HG03575 (cell line): Measurements from ENCODE around the gene TRIM4.
"Not testable (repeated sequence)": the region's sequence is repeated elsewhere in the genome, so short reads cannot be mapped to it uniquely, and the experiment has no call there.

Source experiments
- ATAC-seq: cut with Tn5 transposase; IDR thresholded peaks from one replicate; pipeline ENCODE4 v1.9.1; 2021; ENCODE audit not compliant: unreplicated experiment, insufficient number of reproducible peaks, low FRiP score; ENCODE audit errors: extremely low read depth

The TRIM4 gene

DNA sequence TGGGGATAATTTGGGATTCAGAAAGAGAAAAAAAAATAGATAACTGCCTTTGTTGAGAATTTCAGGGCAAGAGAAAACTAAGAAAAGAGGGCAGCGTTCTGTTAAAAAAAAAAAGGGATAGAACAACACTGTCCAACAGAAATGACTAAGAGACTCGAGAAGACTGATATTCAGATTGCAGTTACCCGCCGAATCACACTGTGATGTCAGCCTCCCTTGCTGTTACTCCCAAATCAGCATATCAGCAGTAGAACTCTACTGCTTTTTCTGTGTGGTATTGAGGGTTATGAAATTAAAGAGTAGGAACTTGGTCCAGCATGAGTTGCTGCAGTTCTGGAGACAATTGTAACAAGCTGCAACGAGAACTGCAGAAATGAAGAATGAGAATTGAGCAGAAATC is 8.2 kb upstream of the TRIM4 start:
- ATAC-seq, result no peak

DNA sequence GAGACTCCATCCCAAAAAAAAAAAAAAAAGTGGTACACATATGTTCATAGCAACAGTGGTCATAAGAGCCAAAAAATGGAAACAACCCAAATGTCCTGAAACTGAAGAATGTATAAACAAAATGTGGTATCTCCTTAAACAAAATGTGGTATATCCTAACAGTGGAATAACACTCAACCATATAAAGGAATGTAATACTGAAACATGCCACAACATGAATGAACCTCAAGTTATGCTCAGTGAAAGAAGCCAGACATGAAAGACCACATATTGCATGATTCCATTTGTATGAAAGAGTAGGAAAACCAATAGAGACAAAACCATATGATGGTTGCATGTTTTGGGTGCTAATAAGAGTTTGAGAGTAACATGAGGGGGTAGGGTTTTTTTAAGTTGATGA is 7.0 kb upstream of the TRIM4 start:
- no peak for ATAC-seq

DNA sequence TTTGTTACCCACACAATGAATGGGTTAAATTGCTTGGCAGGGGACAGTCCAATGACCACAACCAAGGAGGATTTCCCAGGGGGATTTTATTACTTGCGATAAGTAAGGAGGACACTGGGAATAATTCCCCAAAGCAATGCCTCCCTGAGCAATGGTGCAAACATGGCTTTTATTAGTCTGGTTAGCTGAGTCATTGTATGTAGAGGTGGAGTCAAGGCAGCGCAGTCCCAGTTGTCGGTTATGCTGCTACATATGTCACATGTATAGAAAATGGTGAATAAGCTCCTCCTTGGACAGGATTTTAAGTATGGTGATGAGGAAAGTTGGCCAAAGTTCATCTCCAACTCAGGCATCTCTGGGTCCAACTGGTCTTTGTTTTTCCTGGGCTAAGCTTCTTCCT is 3.9 kb upstream of the TRIM4 start:
- ATAC-seq, result no peak

DNA sequence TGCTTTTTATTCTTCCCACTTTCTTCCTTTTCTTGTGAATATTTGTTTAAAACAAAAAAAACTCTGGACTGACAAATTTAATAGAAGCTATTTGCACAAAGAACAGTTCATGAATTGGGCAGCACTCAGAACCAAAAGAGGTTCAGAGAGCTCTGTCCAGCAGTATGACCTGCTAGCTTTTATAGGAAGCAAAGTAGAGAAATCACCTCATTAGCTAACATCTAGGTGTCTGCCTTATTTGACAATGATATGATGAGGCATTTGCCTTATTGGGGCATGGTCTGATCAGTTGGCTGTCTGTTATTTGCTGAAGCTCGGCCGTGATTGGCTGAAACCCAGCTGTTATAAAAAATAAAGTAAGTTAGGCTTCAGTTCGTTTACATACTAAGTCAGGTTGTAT is 819 bp upstream of the TRIM4 start:
- ATAC-seq, result no peak

DNA sequence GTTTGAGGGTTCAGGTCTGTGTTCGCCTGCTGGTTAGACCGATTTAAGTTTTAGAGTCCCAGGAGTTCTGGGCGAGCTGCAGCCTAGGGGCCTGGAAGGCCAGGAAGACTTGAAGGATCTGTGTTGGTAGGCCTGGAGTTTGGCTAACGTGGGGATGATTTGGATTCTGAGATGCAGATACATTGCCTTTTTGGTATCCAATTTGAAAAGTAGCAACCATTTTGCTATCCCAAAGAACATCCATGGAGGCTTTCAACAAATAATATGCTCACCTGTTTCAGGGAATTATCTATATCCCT is 433 bp upstream of the TRIM4 start:
- no peak for ATAC-seq

DNA sequence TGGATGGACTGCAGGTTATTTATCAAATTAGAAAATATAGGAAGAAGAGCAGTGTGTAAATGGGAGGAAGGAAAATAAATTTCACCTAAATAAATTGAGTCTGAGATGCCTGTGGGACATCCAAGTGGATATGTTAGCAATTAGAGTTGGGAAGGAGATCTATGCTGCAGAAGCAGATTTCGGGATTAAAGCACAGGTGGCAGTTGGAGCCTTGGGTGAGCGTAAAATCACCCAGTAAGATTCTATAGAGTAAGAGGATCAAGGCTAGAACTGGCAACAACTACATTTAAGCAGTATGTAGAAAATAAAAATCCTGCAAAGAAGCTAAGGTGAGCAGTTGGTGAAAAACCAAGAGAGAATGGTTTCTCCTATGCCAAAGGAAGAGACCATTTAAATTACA is 8.4 kb downstream of the TRIM4 start:
- ATAC-seq, result no peak

DNA sequence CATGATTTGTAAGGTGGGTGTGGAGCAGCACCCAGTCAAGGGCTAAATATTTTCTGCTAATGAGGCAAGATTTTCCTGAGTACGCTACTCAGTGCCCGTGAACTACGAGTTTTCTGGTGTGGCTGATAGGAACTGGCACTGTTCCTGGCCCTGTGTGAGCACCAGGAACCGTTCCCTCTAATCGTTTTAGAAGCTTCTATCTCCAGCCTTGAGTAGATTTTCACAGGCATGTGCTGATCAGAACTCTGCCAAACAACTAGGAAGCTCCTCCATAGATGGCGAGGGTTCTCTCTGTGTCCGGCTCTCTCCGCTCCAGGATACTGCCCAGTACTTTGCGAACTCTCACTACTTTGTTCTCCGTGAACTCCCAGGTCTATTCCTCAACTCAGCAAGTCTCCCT is 17.7 kb downstream of the TRIM4 start:
- ATAC-seq, result no peak

DNA sequence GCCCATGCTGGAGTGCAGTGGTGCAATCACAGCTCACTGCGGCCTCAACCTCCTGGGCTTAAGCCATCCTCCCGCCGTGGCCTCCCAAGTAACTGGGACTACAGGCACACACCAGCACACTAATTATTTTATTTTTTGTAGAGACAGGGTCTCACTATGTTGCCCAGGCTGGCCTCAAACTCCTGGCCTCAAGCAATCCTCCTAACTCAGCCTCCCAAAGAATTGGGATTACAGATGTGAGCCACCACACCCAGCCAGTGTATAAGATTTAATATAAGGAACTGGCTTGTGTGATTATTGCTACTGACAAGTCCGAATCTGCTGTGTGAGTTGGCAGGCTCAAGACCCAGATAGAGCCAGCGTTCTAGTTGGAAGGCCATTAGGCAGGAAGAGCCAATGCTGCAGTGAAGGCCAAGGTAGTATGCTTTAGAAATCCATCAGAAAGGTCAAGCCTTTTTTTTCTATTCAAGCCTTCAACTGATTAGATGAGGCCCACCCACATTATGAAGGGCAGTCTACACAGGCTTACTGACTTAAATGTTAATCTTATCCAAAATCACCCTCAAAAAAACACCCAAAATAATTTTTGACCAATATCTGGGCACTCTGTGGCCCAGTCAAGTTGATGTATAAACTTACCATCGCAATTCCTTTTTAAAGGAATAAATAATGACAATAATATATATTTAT is 19.4 kb downstream of the TRIM4 start:
- no peak for ATAC-seq

DNA sequence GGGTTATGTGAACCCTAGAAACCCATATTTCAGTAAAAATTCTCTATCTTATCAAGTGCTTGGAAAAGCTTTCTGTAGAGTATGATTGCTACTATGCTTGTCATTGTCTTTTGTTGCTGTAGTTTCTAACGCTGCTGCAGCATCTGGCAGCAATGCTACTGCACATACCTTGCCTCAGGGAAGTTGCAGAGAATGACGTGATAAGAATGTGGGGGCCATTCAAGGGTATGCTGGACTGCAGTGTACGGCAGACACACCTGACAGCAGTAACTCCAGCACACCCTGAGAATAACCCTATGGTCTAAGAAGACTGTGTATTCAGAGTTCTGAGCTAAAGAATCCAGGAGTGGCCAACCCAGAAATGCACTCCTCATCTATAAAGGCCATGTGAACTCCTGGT is 20.5 kb downstream of the TRIM4 start:
- no peak for ATAC-seq

DNA sequence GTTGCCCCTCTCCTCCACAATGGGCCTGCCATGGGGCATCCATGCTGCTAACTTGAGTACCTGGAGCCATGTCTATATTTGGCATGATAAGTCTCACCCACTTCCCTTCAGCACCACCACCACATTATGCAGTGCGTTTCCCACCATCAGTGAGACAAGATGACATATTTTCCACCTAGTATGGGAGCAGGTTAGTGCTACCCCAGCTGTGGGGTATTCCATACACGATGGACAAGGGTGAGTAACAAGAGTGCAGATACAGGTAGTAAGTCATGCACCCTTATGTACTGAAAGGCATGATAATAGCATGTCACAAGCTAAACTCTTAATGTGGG is 21.3 kb downstream of the TRIM4 start:
- no peak for ATAC-seq

DNA sequence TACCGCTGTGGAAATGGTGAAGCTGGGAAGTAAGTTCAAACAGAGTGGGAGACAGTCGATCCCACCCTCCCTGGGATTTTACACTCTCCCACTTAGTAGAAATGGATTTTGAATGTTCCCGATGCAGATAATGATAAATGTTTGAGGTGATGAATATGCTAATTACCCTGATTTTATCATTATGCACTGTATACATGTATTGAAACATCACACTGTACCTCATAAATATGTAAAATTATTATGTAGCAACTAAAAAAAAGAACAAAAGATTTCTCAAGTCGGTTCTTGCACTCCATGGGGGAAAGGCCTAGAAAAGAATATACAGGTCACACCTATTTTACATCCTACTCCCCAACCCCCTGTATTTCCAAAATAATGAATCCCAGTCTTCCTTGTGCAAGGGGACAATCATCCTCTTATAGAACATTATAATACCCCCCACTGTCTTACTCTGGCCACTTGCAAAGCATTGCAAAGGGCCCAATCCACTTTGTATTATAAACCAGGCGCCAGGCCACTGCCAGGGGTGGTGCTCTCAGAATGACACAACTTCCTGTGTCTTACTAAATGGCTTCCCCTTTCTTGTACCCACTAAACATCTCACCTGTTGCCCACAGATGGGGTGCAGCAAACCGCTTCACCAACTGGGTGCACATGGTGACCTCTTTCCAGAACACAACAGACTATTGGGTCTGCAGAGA is 21.9 kb downstream of the TRIM4 start:
- ATAC-seq, result no peak

DNA sequence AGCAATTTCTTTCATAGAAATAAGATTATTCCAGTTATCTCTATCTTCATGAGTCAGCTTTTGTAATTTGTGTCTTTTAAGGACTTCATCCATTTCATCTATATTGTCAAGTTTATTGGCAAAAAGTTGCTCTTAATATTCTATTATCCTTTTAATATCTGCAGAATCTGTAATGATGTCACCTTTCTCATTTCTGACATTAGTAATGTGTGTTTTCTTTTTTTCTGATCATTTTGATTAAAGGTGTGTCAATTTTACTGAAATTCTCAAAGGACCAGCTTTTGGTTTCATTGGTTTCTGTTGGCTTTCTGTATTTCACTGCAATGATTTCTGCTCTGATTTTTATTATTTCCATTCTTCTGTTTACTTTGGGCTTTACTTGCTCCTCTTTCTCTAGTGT is 24.6 kb downstream of the TRIM4 start:
- no peak for ATAC-seq

DNA sequence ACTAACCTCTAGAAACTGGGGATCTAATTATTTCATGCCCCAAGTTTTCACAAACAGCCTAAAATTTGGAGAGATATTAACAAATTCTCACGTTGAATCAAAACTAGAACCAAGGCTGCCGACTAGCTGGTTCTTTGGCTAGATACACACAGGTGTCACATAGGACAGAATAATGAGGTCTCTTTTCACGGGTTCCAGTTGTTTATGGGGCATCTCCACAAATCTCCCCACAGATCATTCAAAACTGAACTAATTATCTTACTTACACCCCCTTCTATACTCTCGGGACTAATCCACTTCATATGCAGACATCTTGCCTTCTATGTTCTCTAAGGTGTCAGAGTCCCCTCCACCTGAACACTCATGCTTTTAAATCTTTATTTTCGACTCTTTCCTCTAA is 26.1 kb downstream of the TRIM4 start:
- ATAC-seq, result no peak

DNA sequence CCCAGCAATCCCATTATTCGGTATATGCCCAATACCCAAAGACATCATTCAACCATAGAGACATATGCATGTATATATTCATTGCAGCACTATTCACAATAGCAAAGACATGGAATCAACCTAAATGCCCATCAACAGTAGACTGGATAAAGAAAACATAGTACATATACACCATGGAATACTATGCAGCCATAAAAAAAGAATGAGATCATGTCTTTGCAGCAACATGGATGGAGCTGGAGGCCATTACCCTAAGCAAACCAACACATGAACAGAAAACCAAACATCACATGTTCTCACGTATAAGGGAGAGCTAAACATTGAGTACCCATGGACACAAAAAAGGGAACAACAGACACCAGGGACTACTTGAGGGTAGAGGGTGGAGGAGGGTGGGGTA is 29.0 kb downstream of the TRIM4 start:
- ATAC-seq, result not testable (repeated sequence)

DNA sequence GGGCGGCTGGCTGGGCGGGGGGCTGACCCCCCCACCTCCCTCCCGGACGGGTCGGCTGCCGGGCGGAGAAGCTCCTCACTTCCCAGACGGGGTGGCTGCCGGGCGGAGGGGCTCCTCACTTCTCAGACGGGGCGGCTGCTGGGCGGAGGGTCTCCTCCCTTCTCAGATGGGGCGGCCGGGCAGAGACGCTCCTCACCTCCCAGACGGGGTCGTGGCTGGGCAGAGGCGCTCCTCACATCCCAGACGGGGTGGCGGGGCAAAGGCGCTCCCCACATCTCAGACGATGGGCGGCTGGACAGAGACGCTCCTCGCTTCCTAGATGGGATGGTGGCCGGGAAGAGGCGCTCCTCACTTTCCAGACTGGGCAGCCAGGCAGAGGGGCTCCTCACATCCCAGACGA is 31.0 kb downstream of the TRIM4 start:
- ATAC-seq, result not testable (repeated sequence)

DNA sequence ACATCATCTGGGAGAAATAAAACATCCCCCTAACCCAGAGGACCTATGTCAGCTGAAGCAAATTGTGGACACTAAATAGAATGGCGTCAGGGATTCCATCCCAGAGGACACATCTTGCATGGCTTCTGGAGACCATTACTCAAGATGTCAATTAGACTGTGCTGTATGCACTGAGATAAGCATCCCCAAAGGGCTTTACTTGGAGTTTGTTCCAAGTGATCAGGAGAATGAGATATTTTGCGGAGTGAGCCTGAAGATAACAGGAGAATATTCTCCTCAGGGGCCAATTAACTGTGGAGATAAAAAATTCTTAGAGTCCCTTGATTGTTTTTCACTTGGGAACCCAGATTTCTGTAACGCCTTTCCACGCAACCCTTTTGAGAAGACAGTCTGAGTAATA is 38.0 kb downstream of the TRIM4 start:
- ATAC-seq, result no peak

DNA sequence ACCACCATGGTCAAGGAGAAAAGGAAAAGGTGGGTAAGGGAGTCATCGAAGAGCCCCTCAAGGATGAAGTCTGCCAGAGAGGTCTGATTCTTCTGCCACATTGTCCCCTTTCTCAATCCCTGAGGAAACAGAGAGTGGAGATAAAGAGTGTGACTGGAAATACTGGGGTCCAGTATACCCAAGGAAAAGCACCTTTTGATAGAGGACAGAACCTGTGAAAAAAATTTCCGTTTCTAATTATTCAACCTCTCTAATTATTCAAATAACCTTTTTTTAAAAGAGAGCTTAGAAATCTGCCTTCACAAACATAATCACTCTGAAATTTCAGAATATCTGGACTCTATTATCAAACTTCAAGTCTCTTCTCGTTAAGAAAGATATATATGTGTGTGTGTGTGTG is 42.4 kb downstream of the TRIM4 start, which contains the start of gene OR2AE1:
TSS of gene OR2AE1 (minus strand) at position 101 of the 400 bp plus-strand sequence. CDS start at position 101, 0 bp downstream.
- ATAC-seq, result no peak

DNA sequence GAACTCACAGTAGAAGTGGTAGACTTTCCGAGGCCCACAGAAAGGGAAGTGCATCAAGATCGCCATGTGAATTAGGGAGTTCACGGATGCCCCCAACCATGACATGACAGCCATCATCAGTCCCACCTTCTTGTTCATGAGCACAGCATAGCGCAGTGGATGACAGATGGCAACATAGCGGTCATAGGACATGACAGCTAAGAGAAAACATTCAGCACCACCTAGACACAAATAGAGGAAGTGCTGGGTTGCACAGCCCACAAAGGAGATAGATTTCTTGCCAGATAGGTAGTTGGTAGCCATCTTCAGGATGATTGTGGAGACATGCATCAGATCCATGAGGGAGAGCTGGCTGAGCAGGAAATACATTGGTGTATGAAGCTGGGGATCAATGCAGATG is 42.8 kb downstream of the TRIM4 start:
- ATAC-seq, result no peak

DNA sequence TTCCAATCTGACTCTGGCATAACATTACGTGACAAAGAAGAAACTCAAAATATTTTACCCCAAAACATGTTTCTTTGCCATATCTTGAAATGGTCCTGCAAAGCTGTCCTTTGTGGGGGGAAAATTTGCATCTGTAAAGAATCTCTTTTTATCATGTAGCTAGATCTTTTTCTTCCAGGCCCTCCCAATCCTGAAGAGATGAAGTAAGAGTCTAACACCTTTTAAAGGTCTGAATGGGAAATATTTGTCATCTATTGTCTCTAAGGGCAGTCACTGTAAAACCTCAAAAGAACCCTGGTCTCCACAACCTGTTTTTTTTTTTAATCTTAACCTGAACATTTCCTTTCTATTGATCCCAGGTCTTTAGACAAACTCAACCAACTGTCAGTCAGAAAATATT is 51.1 kb downstream of the TRIM4 start:
- ATAC-seq, result no peak

DNA sequence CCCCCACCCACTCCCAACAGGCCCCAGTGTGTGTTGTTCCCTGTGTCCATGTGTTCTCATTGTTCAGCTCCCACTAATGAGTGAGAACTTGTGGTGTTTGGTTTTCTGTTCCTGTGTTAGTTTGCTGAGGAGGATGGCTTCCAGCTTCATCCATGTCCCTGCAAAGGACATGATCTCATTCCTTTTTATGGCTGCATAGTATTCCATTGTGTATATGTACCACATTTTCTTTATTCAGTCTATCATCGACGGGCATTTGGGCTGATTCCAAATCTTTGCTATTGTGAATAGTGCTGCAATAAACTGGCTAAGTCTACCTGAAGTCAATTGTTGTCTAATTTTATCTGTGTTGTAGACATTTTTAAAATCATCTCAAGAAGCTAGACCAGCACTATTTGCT is 51.9 kb downstream of the TRIM4 start:
- ATAC-seq, result not testable (repeated sequence)

DNA sequence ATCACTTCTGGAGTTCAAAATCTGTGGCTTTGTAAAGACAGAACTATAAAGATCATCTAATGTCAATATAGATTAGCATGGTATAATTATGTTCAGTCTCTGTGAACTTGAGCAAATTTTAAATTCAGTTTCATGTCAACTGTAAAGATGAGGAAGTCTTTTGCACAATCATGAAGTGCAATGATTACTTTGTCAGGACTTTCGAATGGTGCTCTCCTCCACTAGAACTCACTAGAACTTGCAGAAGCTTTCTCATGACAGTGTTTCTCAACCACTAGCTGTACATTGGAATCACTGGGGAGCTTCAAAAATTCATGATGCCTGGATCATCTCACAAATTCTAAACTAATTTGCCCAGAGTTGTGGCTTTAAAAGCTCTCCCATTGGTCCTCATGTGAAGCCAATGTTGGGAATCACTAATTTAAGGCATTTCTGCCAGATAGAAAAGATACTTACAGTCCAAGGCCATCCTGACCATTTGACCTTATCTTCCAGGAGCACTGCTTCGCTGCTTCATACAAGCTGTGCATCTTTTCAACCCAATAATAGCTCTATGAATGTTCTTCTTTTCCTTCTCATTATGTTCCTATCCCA is 55.4 kb downstream of the TRIM4 start:
- no peak for ATAC-seq
